Upper lobe of right lung (tissue), 1 donor: ENCODE results near the gene HSPA13. TPM values are rescaled to one million over a fixed set of nuclear protein-coding genes. Genes with fewer than 3 reads are reported as not detected.

Experiments
- ATAC-seq: fragments of 200-7000 bp; cut with Tn5 transposase; one replicate; pipeline ENCODE4 v1.9.1; 2020; ENCODE audit warnings: mild to moderate bottlenecking, moderate library complexity
- DNase-seq: peaks from one replicate; pipeline ENCODE4 v3.0.0-alpha.2; 2020
- H3K27ac ChIP-seq: fragments of 200-600 bp; one replicate; pipeline ENCODE4 v1.8.0; 2022
- H3K27me3 ChIP-seq: fragments of 200-600 bp; one replicate; pipeline ENCODE4 v1.8.0; 2022; ENCODE audit warnings: mild to moderate bottlenecking
- H3K36me3 ChIP-seq: fragments of 200-600 bp; one replicate; pipeline ENCODE4 v1.8.0; 2022
- H3K4me1 ChIP-seq: fragments of 200-600 bp; one replicate; pipeline ENCODE4 v1.8.0; 2022
- H3K4me3 ChIP-seq: fragments of 200-600 bp; one replicate; pipeline ENCODE4 v1.8.0; 2022; ENCODE audit warnings: mild to moderate bottlenecking
- H3K9me3 ChIP-seq: fragments of 200-600 bp; one replicate; pipeline ENCODE4 v1.8.0; 2022
- intact Hi-C: fragments of 100-400 bp; cut with DNase I; formaldehyde crosslinking; loops from one replicate; pipeline ENCODE4 v1.11.0; 2022
- long read RNA-seq: library from polyadenylated mRNA; unstranded; transcript quantifications from one replicate; pipeline ENCODE4 v2.0.0, GENCODE V29; 2021
- total RNA-seq: library from RNA; stranded (reverse); fragmentation: NEBNext Ultra II Directional; extraction: Animal tissue kit (Norgen Biotek cat#: 25700); gene quantifications from one replicate; pipeline ENCODE4 v1.2.1, GENCODE V29; 2021
- TF ChIP-seq, protein P1 (sequence below): fragments of 200-600 bp; IDR thresholded peaks from one replicate; pipeline ENCODE4 v1.8.0; 2022; ENCODE audit warnings: antibody characterized with exemption
- donor health status: DM: no; HTN: yes; CAD: no; lungs with severe emphysema.

The HSPA13 gene
- 24.9 TPM for total RNA-seq
- long read RNA-seq, transcript HSPA13-201 (5 exons, 3,986 nt) = major isoform, 25 of 27 reads
- long read RNA-seq, partial matches to known transcripts = 2 of 27 reads
- long read RNA-seq, other reads (novel, unspliced or antisense) = 0 of 27 reads

GRCh38 chr21:14382835-14383595 is at the start of gene HSPA13:
Gene HSPA13, minus strand, starts transcription at chr21:14383146. Its CDS starts 27 bp downstream, at chr21:14383119.
- intact Hi-C loops = no loop called here
- peak within 1 kb of the TSS; percentile 86 for H3K4me3 ChIP-seq

DNA sequence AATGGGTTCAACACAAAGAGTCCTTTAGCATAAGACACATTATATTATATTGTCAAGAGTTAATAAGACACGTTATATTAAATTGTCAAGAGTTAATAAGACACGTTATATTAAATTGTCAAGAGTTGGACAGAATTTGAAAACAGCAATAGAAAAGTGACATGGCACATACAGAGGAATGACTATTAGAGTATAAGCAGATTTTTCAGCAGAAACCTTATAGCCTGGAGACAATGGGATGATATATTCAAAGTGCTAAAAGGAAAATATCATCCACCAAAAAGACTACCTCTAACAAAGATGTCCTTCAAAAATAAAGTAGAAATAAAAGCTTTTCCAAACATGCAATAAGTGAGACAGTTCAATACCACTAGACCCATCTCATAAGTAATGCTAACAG is 36.0 kb upstream of the HSPA13 start:
- Histone ChIP-seq H3K27me3 (no peaks in the 10 kb centered on the region), H3K4me3 (no peak overlapping the region), H3K27ac (no peak overlapping the region), H3K4me1 (no peaks in the 10 kb centered on the region), H3K9me3 (peaks cover 10% of the 10 kb centered on the region), H3K36me3 (no peaks in the 10 kb centered on the region)
- ATAC-seq (no peak), DNase-seq (no peak)
- TF ChIP-seq, protein P1, sequence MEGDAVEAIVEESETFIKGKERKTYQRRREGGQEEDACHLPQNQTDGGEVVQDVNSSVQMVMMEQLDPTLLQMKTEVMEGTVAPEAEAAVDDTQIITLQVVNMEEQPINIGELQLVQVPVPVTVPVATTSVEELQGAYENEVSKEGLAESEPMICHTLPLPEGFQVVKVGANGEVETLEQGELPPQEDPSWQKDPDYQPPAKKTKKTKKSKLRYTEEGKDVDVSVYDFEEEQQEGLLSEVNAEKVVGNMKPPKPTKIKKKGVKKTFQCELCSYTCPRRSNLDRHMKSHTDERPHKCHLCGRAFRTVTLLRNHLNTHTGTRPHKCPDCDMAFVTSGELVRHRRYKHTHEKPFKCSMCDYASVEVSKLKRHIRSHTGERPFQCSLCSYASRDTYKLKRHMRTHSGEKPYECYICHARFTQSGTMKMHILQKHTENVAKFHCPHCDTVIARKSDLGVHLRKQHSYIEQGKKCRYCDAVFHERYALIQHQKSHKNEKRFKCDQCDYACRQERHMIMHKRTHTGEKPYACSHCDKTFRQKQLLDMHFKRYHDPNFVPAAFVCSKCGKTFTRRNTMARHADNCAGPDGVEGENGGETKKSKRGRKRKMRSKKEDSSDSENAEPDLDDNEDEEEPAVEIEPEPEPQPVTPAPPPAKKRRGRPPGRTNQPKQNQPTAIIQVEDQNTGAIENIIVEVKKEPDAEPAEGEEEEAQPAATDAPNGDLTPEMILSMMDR = no peak
- intact Hi-C loops = no loop called here

More at GRCh38 chr21:14382835-14383595, at the start of gene HSPA13:
- H3K36me3 ChIP-seq = peaks cover 10% of the 10 kb centered on the region
- TF ChIP-seq, protein P1 = no peak
- H3K27ac ChIP-seq = peak within 1 kb of the TSS; percentile 83
- H3K9me3 ChIP-seq = no peaks in the 10 kb centered on the region
- no peaks in the 10 kb centered on the region for H3K27me3 ChIP-seq
- peaks cover 21% of the 10 kb centered on the region for H3K4me1 ChIP-seq
- DNase-seq (peak; percentile 100), ATAC-seq (peak; percentile 100)

- DNase-seq = no peak
- no peaks in the 10 kb centered on the region for H3K36me3 ChIP-seq
- no peaks in the 10 kb centered on the region for H3K4me1 ChIP-seq
- H3K27me3 ChIP-seq = no peaks in the 10 kb centered on the region
- ATAC-seq = no peak
- H3K9me3 ChIP-seq = peaks cover 10% of the 10 kb centered on the region
- intact Hi-C loops = no loop called here
- H3K27ac ChIP-seq = no peak overlapping the region
- TF ChIP-seq, protein P1 = no peak
- H3K4me3 ChIP-seq = no peak overlapping the region
Observed at GRCh38 chr21:14414932-14415508, 32.1 kb upstream of the HSPA13 start.

GRCh38 chr21:14405962-14406361 is 23.0 kb upstream of the HSPA13 start:
- intact Hi-C loops = no loop called here
- H3K27me3 ChIP-seq = no peaks in the 10 kb centered on the region
- no peak for DNase-seq
- TF ChIP-seq, protein P1 = no peak
- ATAC-seq = no peak
- H3K9me3 ChIP-seq = no peaks in the 10 kb centered on the region
- H3K36me3 ChIP-seq = no peaks in the 10 kb centered on the region
- H3K4me3 ChIP-seq = no peak overlapping the region
- H3K27ac ChIP-seq = no peak overlapping the region
- H3K4me1 ChIP-seq = no peaks in the 10 kb centered on the region

GRCh38 chr21:14405225-14405624 is 22.3 kb upstream of the HSPA13 start:
- DNase-seq (no peak), ATAC-seq (no peak)
- Histone ChIP-seq H3K27me3 (no peaks in the 10 kb centered on the region), H3K27ac (no peak overlapping the region), H3K4me3 (no peak overlapping the region), H3K9me3 (no peaks in the 10 kb centered on the region), H3K36me3 (no peaks in the 10 kb centered on the region), H3K4me1 (no peaks in the 10 kb centered on the region)
- TF ChIP-seq, protein P1 = no peak
- intact Hi-C loops = no loop called here
